DOHH2 (cell line): ENCODE results near the gene EPHA3.

Experiments
- EZH2phosphoT487 ChIP-seq: fragments of 200-600 bp; sonication (generic); IDR thresholded peaks from 2 replicates; pipeline ENCODE4 v1.6.1; 2017; ENCODE audit warnings: borderline replicate concordance, mild to moderate bottlenecking, antibody characterized with exemption, low read length, moderate library complexity, mixed read lengths
- TF ChIP-seq, protein P1 (sequence below): fragments of 200-600 bp; sonication (generic); IDR thresholded peaks from one replicate; pipeline ENCODE4 v1.5.1; 2014; ENCODE audit warnings: antibody characterized with exemption, mild to moderate bottlenecking, low read depth, low read length; ENCODE audit not compliant: poor library complexity, severe bottlenecking

DNA sequence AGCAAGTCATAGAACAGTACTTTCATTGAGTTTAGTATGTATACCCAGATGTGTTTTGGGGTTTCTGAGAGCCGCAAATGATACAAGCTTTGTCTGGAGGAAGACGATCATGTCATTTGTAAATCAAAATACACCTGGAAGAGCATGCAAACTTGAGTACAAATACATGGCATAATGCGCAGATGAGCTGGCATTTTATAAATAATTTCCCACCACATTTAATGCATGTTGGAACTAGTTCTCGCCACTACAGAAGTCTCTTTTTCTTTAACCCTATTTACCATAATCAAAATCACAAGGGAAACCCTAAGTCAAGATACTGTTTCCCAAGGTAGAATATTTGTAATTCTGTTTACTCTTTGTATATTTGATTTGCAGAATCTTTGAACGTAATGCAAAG lies 318.6 kb downstream of the EPHA3 start:
- TF ChIP-seq, protein P1, sequence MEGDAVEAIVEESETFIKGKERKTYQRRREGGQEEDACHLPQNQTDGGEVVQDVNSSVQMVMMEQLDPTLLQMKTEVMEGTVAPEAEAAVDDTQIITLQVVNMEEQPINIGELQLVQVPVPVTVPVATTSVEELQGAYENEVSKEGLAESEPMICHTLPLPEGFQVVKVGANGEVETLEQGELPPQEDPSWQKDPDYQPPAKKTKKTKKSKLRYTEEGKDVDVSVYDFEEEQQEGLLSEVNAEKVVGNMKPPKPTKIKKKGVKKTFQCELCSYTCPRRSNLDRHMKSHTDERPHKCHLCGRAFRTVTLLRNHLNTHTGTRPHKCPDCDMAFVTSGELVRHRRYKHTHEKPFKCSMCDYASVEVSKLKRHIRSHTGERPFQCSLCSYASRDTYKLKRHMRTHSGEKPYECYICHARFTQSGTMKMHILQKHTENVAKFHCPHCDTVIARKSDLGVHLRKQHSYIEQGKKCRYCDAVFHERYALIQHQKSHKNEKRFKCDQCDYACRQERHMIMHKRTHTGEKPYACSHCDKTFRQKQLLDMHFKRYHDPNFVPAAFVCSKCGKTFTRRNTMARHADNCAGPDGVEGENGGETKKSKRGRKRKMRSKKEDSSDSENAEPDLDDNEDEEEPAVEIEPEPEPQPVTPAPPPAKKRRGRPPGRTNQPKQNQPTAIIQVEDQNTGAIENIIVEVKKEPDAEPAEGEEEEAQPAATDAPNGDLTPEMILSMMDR: no peak
- no peak for TF ChIP-seq EZH2phosphoT487
